Measurements from ENCODE around the gene ANKRD35. TPM values are rescaled to one million over a fixed set of nuclear protein-coding genes. Genes with fewer than 3 reads are reported as not detected.

ANKRD35 gene
- total and polyA plus RNA-seq, 9 of the 15 experiments (the other 6 are each of a cell fraction or from before 2014, with no cell fraction given), result 0.07 to 0.14 (median 0.07) TPM; not detected in 5

DNA sequence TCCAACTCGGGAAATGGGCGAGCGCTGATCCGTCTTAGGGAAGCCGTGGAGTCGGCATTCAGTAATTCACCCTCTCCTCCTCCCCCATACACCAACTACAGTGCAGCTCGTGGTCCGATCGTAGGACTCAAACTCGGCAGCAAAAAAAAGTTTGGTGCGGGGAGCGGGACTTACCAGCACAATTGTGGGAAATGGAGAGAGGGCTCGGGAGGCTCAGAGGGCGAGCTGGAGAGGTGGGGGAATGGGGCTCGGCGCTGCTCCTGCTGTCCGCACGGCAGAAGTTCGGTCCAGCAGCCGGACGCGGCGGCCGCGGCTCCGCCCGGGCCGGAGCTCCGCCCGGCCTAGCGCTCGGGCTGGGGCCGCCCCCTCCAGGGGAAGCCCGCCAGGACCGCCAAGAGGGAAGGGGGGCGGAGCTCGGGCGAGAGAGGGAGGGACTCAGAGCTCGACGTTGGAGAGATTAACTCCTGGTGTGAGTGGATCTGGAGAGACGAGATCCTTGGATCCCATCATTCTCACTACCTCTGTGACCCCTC is 26.1 kb downstream of the ANKRD35 start (continued):
- TF ChIP-seq, protein P1, sequence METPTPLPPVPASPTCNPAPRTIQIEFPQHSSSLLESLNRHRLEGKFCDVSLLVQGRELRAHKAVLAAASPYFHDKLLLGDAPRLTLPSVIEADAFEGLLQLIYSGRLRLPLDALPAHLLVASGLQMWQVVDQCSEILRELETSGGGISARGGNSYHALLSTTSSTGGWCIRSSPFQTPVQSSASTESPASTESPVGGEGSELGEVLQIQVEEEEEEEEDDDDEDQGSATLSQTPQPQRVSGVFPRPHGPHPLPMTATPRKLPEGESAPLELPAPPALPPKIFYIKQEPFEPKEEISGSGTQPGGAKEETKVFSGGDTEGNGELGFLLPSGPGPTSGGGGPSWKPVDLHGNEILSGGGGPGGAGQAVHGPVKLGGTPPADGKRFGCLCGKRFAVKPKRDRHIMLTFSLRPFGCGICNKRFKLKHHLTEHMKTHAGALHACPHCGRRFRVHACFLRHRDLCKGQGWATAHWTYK (CRISPR knock-in tag; IDR thresholded peaks at IDR 0.05), result no peak
- TF ChIP-seq LARP7 (IDR thresholded peaks at IDR 0.05) (no peak), ZNF217 (CRISPR knock-in tag; IDR thresholded peaks at IDR 0.05) (no peak), ZNF263 (CRISPR knock-in tag; IDR thresholded peaks at IDR 0.05; ENCODE audit: borderline replicate concordance) (0 out of 2 replicates have a peak, but pooled peaks have one; percentile 12), SOX6 (IDR thresholded peaks at IDR 0.05) (0 out of 2 replicates have a peak, but pooled peaks have one; percentile 13), MTA2 (IDR thresholded peaks at IDR 0.05; ENCODE audit: low read depth) (no peak), SAP30 (IDR thresholded peaks at IDR 0.05; ENCODE audit: borderline replicate concordance, insufficient read depth, low read depth, low read length, poor library complexity, severe bottlenecking) (no peak), TEAD1 (CRISPR knock-in tag; IDR thresholded peaks at IDR 0.05) (peak in 1 of 2 experiments; percentile 59; a peak in 1 of 4 replicates), FOSL1 (tag; conservative IDR thresholded peaks at IDR 0.05) (0 out of 2 replicates have a peak, but pooled peaks have one; percentile 1), ZNF121 (CRISPR knock-in tag; conservative IDR thresholded peaks at IDR 0.05) (no peak), ADNP (tag; IDR thresholded peaks at IDR 0.05) (no peak), DIDO1 (tag; IDR thresholded peaks at IDR 0.05; ENCODE audit: low read depth) (no peak), HMGN3 (IDR thresholded peaks at IDR 0.05; ENCODE audit: borderline replicate concordance, extremely low read depth, insufficient read length, low read depth, low read length) (peak; percentile 86), KLF16 (IDR thresholded peaks at IDR 0.05) (no peak)
- TF ChIP-seq, protein P2, sequence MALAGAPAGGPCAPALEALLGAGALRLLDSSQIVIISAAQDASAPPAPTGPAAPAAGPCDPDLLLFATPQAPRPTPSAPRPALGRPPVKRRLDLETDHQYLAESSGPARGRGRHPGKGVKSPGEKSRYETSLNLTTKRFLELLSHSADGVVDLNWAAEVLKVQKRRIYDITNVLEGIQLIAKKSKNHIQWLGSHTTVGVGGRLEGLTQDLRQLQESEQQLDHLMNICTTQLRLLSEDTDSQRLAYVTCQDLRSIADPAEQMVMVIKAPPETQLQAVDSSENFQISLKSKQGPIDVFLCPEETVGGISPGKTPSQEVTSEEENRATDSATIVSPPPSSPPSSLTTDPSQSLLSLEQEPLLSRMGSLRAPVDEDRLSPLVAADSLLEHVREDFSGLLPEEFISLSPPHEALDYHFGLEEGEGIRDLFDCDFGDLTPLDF (CRISPR knock-in tag; IDR thresholded peaks at IDR 0.05), result 0 out of 2 replicates have a peak, but pooled peaks have one; percentile 39
